ENCODE measurements around the gene LGALS4. TPM values are rescaled to one million over a fixed set of nuclear protein-coding genes. Genes with fewer than 3 reads are reported as not detected.

LGALS4 gene
- total and polyA plus RNA-seq, 2 experiments from 2014 or later, result 0.87 TPM; not detected in 1

DNA sequence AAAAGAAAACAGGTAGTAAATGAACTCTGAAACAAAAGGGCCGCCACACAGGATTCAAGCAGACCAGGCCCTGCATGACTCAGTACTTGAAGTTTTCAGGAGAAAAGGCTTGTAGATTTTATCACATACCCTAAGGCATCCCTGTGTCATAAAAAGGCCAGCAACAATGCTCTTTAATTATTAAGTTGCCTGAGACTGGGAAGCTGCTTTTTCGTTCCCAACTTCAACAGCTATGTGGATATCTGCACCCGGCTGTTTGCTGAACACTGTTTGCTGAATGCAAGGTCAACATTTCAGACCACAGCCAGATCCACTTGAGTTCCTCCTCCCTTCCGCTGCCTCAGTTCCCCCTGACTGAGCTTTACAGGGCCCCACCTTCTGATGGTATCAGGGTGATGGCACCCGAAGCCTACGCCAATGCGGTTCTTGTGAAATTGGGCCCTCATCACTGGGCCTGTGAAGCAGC is 24.9 kb upstream of the LGALS4 start (continued):
- TF ChIP-seq, protein P1, sequence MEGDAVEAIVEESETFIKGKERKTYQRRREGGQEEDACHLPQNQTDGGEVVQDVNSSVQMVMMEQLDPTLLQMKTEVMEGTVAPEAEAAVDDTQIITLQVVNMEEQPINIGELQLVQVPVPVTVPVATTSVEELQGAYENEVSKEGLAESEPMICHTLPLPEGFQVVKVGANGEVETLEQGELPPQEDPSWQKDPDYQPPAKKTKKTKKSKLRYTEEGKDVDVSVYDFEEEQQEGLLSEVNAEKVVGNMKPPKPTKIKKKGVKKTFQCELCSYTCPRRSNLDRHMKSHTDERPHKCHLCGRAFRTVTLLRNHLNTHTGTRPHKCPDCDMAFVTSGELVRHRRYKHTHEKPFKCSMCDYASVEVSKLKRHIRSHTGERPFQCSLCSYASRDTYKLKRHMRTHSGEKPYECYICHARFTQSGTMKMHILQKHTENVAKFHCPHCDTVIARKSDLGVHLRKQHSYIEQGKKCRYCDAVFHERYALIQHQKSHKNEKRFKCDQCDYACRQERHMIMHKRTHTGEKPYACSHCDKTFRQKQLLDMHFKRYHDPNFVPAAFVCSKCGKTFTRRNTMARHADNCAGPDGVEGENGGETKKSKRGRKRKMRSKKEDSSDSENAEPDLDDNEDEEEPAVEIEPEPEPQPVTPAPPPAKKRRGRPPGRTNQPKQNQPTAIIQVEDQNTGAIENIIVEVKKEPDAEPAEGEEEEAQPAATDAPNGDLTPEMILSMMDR (conservative IDR thresholded peaks at IDR 0.05; ENCODE audit: low read depth in 2 of 2), result no peak
- no peak for TF ChIP-seq POLR2AphosphoS5 (IDR thresholded peaks at IDR 0.05; ENCODE audit: low read depth)
- no peak for TF ChIP-seq STAT1 (IDR thresholded peaks at IDR 0.05; ENCODE audit: unreplicated experiment)
- no peak for TF ChIP-seq EZH2phosphoT487 (IDR thresholded peaks at IDR 0.05; ENCODE audit: unreplicated experiment)

GRCh38 chr19:38836983-38837626 is 24.4 kb upstream of the LGALS4 start:
- H4K20me1 ChIP-seq (replicated peaks; ENCODE audit: insufficient read depth), result peaks cover 31% of the 10 kb centered on the region
- no peak overlapping the region for H3K4me3 Mint-ChIP-seq
- no peak for ATAC-seq
- TF ChIP-seq, protein P1 (conservative IDR thresholded peaks at IDR 0.05; ENCODE audit: low read depth in 2 of 2), result no peak
- TF ChIP-seq JUNB (IDR thresholded peaks at IDR 0.05; ENCODE audit: unreplicated experiment) (no peak), EZH2 (IDR thresholded peaks at IDR 0.05; ENCODE audit: low read depth, unreplicated experiment) (no peak), ZNF114 (CRISPR knock-in tag; IDR thresholded peaks at IDR 0.05) (no peak), ZNF331 (CRISPR knock-in tag; IDR thresholded peaks at IDR 0.05; ENCODE audit: low read depth) (no peak), CREB1 (CRISPR knock-in tag; IDR thresholded peaks at IDR 0.05; ENCODE audit: low read depth) (no peak), ZNF462 (CRISPR knock-in tag; IDR thresholded peaks at IDR 0.05) (no peak), STAT1 (IDR thresholded peaks at IDR 0.05; ENCODE audit: unreplicated experiment) (no peak), POLR2AphosphoS5 (IDR thresholded peaks at IDR 0.05; ENCODE audit: low read depth) (no peak)
- no peak overlapping the region for H2AFZ ChIP-seq
- peaks cover 9% of the 10 kb centered on the region for H3K4me1 ChIP-seq (ENCODE audit: insufficient read depth)
- peaks cover 13% of the 10 kb centered on the region for H3K79me2 ChIP-seq (replicated peaks; ENCODE audit: insufficient read depth)
- no peak overlapping the region; the same call in 1 of the 2 replicates for H3K27ac Mint-ChIP-seq
- DNase-seq (ENCODE audit: low spot score), result no peak
- H3K4me1 Mint-ChIP-seq, result peaks cover 4% of the 10 kb centered on the region
- H3F3A ChIP-seq (replicated peaks; ENCODE audit: low read depth), result peaks cover 86% of the 10 kb centered on the region
- peaks cover 54% of the 10 kb centered on the region for H3K36me3 ChIP-seq (ENCODE audit: insufficient read depth)
- H3K27ac ChIP-seq (ENCODE audit: low read depth), result 0 out of 2 replicates have a peak overlapping the region, but pooled peaks have one; percentile 80
- no peaks in the 10 kb centered on the region for H3K27me3 ChIP-seq (ENCODE audit: insufficient read depth)
- no peak overlapping the region for H3K4me3 ChIP-seq
- H3K27me3 Mint-ChIP-seq (ENCODE audit: insufficient read depth, low read depth, poor library complexity), result peaks cover 20% of the 10 kb centered on the region
- H3K4me2 ChIP-seq, result no peak overlapping the region
- H3K36me3 Mint-ChIP-seq (ENCODE audit: low read depth), result peaks cover 76% of the 10 kb centered on the region
- no peaks in the 10 kb centered on the region for H3K9me3 Mint-ChIP-seq
- H3K9me2 ChIP-seq (ENCODE audit: insufficient read depth), result no peaks in the 10 kb centered on the region

Data from GM23338 (cell line).